Measurements from ENCODE around the gene TMPRSS12.
"Not testable (repeated sequence)": the region's sequence is repeated elsewhere in the genome, so short reads cannot be mapped to it uniquely, and the experiment has no call there.

The TMPRSS12 gene, protein sequence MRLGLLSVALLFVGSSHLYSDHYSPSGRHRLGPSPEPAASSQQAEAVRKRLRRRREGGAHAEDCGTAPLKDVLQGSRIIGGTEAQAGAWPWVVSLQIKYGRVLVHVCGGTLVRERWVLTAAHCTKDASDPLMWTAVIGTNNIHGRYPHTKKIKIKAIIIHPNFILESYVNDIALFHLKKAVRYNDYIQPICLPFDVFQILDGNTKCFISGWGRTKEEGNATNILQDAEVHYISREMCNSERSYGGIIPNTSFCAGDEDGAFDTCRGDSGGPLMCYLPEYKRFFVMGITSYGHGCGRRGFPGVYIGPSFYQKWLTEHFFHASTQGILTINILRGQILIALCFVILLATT

GRCh38 chr12:50842637-50843493 lies at the start of gene TMPRSS12:
TSS of gene TMPRSS12 (plus strand) at chr12:50842926. CDS start at chr12:50842965, 39 bp downstream.
- DNase-seq = no peak

DNA sequence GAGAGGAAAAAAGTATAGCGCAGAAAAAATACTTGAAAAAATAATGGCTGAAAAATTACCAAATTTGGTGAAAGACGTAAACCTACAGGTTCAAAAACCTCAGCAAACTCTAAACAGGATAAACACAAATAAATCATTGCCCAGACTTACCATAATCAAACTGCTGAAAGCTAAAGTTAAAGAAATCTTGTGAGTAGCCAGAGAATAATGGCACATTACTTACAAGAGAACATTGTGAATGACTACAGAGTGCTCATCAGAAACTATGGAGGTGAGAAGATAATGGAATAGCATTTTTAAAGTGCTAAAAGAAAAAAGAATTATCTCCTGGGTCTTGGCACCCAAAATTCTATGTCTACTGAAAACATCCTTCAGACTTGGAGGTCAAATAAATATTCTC lies 42.8 kb upstream of the TMPRSS12 start:
- no peak for DNase-seq

DNA sequence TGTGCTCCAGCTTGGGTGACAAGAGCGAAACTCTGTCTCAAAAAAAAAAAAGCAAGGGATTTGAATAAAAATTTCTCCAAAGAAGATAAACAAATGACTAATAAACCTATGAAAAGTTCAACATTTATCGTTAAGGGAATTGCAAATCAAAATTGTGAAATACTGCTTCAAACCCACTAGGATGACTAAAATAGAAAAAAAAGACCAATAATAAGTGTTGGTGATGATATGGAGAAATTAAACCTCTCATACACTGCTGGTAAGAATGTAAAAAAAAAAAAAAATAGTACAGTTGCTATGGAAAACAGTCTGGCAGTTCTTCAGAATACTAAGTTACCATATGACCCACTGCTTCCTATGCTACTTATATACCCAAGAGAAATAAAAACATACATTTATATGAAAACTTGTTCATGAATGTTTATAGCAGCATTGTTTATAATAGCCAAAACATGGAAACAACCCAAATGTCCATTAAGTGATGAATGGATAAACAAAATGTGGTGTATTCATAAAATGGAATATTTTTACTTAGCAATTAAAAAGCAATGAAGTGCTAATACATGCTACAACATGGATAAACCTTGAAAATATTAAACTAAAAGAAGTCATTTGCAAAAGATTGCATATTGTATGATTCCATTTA lies 39.4 kb upstream of the TMPRSS12 start:
- no peak for DNase-seq

- peak in 1 of 2 experiments; percentile 3 for DNase-seq
Observed at GRCh38 chr12:50806176-50806575, 36.5 kb upstream of the TMPRSS12 start.

- not testable (repeated sequence) for DNase-seq
Observed at GRCh38 chr12:50809131-50809530, 33.6 kb upstream of the TMPRSS12 start.

- not testable (repeated sequence) for DNase-seq
Observed at GRCh38 chr12:50814921-50815320, 27.8 kb upstream of the TMPRSS12 start.

DNA sequence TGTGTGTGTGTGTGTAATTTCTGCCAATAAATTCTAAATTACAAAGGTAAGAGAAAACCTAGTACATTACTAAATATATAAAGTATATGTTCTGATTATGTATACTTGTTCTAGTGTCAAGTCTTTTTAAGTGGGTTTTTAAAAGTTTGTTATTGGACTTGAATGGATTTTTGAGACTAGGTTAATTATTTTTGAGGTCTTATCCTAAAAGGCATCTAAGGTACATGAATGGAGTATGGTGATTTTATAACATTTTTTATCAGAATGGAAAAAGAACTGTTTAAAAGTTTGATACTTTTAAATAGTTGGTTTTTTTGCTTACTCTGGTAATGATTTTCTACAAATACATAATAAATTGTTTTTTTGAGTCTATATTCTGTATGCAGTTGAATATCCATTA lies 22.5 kb upstream of the TMPRSS12 start:
- no peak for DNase-seq

DNA sequence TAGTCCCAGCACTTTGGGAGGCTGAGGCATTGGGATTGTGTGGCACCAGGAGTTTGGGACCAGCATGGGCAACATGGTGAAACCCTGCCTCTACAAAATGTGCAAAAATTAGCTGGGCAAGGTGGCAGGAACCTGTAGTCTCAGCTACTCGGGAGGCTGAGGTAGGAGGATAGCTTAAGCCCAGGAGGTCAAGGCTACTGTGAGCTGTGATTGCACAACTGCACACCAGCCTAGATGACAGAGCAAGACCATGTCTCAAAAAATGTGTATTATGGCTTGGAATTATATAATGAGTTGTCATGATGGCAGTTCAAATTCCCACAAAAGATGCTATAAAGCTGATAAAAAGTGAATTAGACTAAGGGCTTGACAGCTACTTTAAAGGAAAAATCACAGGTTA lies 20.6 kb upstream of the TMPRSS12 start:
- DNase-seq = no peak

GRCh38 chr12:50823724-50824123 lies 19.0 kb upstream of the TMPRSS12 start:
- DNase-seq = not testable (repeated sequence)

GRCh38 chr12:50824914-50825313 lies 17.8 kb upstream of the TMPRSS12 start:
- no peak for DNase-seq

- no peak for DNase-seq
Observed at GRCh38 chr12:50825372-50825838, 17.3 kb upstream of the TMPRSS12 start.

- no peak for DNase-seq
Observed at GRCh38 chr12:50828121-50828520, 14.6 kb upstream of the TMPRSS12 start.

GRCh38 chr12:50828886-50829285 lies 13.8 kb upstream of the TMPRSS12 start:
- no peak for DNase-seq

DNA sequence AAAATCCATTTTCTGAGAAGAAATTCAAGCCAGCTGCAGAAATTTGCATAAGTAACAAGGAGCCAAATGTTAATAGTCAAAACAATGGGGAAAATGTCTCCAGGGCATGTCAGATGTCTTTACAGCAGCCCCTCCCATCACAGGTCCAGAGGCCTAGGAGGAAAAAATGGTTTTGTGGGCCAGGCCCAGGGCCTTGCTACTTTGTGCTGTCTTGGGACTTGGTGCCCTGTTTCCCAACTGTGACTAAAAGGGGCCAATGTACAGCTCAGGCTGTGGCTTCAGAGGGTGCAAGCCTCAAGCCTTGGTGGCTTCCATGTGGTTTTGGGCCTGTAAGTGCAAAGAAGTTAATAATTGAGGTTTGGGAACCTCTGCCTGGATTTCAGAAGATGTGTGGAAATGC lies 8.9 kb upstream of the TMPRSS12 start:
- DNase-seq = not testable (repeated sequence)

DNA sequence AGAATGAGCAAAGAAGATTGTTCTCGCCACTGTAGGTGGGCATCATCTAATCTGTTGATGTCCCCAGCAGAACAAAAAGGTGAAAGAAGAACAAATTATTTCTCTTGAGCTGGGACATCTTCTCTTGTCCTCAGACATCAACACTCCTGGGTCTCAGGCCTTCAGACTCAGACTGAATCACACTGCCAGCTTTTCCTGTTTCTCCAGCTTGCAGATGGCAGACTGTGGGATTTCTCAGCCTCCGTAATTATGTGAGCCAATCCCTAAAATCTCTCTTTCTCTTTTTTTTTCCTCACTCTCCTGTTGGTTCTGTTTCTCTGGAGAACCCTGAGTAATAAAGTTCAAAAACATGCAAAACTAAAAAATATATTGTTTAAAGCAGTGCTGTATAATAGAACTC lies 3.7 kb upstream of the TMPRSS12 start:
- DNase-seq = no peak

DNA sequence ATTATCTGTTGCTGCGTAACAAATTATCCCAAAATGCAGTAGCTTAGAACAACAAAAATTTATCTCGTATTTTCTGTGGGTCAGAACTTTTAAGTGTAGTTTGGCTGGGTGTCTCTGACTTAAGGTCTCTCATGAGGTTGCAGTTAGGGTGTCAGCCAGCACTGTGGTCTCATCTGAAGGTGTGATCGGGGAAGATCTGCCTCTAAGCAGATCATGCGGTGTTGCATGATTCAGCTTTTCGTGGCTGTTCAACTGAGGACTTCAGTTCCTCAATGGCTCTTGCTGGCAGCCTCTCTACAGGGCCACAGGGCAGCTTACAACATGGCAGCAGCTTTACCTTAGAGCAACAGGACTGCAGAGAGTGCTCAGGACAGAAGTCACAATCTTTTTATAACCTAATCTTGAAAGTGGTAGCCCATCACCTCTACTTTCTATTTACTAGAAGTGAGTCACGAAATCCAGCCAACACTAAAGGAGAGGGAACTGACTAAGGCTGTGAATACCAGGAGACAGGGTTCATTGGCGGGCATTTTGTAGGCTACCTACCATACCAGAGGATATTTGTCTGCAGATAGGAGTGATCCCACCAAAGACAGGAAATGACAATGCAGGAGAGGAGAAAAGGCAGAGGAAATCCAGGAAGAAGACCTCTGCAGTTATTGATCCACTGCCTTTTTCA lies 1.8 kb upstream of the TMPRSS12 start:
- DNase-seq = no peak

- no peak for DNase-seq
Observed at GRCh38 chr12:50841716-50842531, 802 bp upstream of the TMPRSS12 start.

- DNase-seq = no peak
Observed at GRCh38 chr12:50845021-50845647, 2.4 kb downstream of the TMPRSS12 start.

DNA sequence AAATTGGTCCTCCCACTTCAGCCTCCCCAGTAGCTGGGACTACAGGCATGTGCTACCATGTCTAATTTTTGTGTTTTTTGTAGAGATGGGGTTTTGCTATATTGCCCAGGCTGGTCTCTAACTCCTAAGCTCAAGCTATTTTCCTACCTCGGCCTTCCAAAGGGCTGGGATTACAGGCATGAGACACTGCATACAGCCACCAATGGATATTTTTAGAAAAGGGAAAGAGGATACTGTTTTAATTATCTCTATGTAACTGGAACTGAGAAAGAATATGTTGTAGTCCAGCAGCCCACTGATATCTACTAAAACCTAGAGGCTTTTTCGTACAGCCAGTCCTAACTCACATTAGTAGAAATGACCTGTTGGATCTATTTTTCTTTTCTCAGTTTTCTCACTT lies 6.2 kb downstream of the TMPRSS12 start:
- DNase-seq = no peak

GRCh38 chr12:50855218-50855617 lies 12.5 kb downstream of the TMPRSS12 start:
- not testable (repeated sequence) for DNase-seq

GRCh38 chr12:50855679-50856078 lies 13.0 kb downstream of the TMPRSS12 start:
- not testable (repeated sequence) for DNase-seq

Measured in stimulated activated CD4-positive, alpha-beta T cell treated with anti-CD3 and anti-CD28 coated beads, Interleukin-4, amount 100 ng/mL, for 4 hours (primary cell).